CD14-positive monocyte (primary cell): Measurements from ENCODE around the gene SELPLG. TPM values are rescaled to one million over a fixed set of nuclear protein-coding genes. Genes with fewer than 3 reads are reported as not detected.
"Not testable (repeated sequence)": the region's sequence is repeated elsewhere in the genome, so short reads cannot be mapped to it uniquely, and the experiment has no call there.

ENCODE experiments used
- DNase-seq, 3 donors: peaks; one replicate each; pipeline ENCODE4 v3.0.0-alpha.2; 2011 to 2022
- H2AFZ ChIP-seq: 2 replicates; pipeline ENCODE4 v1.6.0; 2012; ENCODE audit warnings: mild to moderate bottlenecking, low read depth, low read length, inconsistent platforms; ENCODE audit not compliant: insufficient read depth, poor library complexity, severe bottlenecking
- H3K27ac ChIP-seq, 2 donors: 1 replicate in 1 of 2; 2 replicates in 1 of 2; pipeline ENCODE4 v1.5.1; 2012 to 2013; ENCODE audit warnings: low read length in 2 of 2, control low read depth in 1 of 2, inconsistent platforms in 1 of 2, low read depth in 1 of 2, mild to moderate bottlenecking in 1 of 2
- H3K27me3 ChIP-seq, 2 donors: one replicate each; pipeline versions ENCODE4 v1.6.0 to v1.6.1; 2011 to 2013; ENCODE audit warnings: low read length in 2 of 2; ENCODE audit not compliant: control insufficient read depth in 2 of 2, insufficient read depth in 2 of 2
- H3K36me3 ChIP-seq, 2 donors: replicated peaks in 1 of 2; 1 replicate in 1 of 2; 2 replicates in 1 of 2; pipeline versions ENCODE4 v1.5.1 to v1.6.1; 2012 to 2013; ENCODE audit warnings: low read length in 2 of 2, control low read depth in 1 of 2, inconsistent platforms in 1 of 2, mild to moderate bottlenecking in 1 of 2; ENCODE audit not compliant: insufficient read depth in 2 of 2, control insufficient read depth in 1 of 2
- H3K4me1 ChIP-seq, 2 donors: 1 replicate in 1 of 2; 2 replicates in 1 of 2; pipeline versions ENCODE4 v1.5.1 to v1.6.1; 2012 to 2013; ENCODE audit warnings: low read length in 2 of 2, control low read depth in 1 of 2, inconsistent platforms in 1 of 2, mild to moderate bottlenecking in 1 of 2, moderate library complexity in 1 of 2; ENCODE audit not compliant: insufficient read depth in 2 of 2, control insufficient read depth in 1 of 2
- H3K4me2 ChIP-seq: replicated peaks from 2 replicates; pipeline ENCODE3; 2012; ENCODE audit warnings: low read length, moderate library complexity, mild to moderate bottlenecking; ENCODE audit not compliant: poor library complexity, severe bottlenecking; ENCODE audit errors: extremely low read depth
- H3K4me3 ChIP-seq, 3 experiments: fragments of 200-600 bp in 1 of 3; sonication (generic) in 1 of 3; replicated peaks in 1 of 3; 1 replicate in 2 of 3; 2 replicates in 1 of 3; pipeline ENCODE4 v1.5.1; 2011 to 2013; ENCODE audit warnings: low read length in 3 of 3, mild to moderate bottlenecking in 3 of 3, control low read depth in 2 of 3, low read depth in 2 of 3, inconsistent platforms in 1 of 3, moderate library complexity in 1 of 3
- H3K79me2 ChIP-seq: 2 replicates; pipeline ENCODE4 v1.6.0; 2012; ENCODE audit warnings: mild to moderate bottlenecking, control low read depth, inconsistent platforms, low read length, moderate library complexity; ENCODE audit not compliant: insufficient read depth
- H3K9ac ChIP-seq: 2 replicates; pipeline ENCODE4 v1.6.0; 2017; ENCODE audit warnings: low read length, mild to moderate bottlenecking; ENCODE audit not compliant: insufficient read depth, poor library complexity, severe bottlenecking
- H3K9me3 ChIP-seq, 2 donors: replicated peaks in 1 of 2; 1 replicate in 1 of 2; 2 replicates in 1 of 2; pipeline versions ENCODE4 v1.5.1 to v1.6.1; 2012 to 2013; ENCODE audit warnings: low read length in 2 of 2, control low read depth in 1 of 2; ENCODE audit not compliant: control insufficient read depth in 1 of 2, insufficient read depth in 1 of 2
- H4K20me1 ChIP-seq: 2 replicates; pipeline ENCODE4 v1.6.0; 2012; ENCODE audit warnings: mild to moderate bottlenecking, low read length, control low read depth, moderate library complexity; ENCODE audit not compliant: insufficient read depth
- H3K27ac Mint-ChIP-seq, 7 donors: one replicate each; pipeline ENCODE4 v1.8.0; 2020; ENCODE audit warnings: mild to moderate bottlenecking in 7 of 7, mixed read lengths in 7 of 7, moderate library complexity in 6 of 7, inconsistent platforms in 2 of 7
- H3K27me3 Mint-ChIP-seq, 3 donors: one replicate each; pipeline ENCODE4 v1.8.0; 2021 to 2022; ENCODE audit warnings: low read depth in 3 of 3, mild to moderate bottlenecking in 3 of 3, mixed read lengths in 3 of 3, moderate library complexity in 3 of 3, inconsistent platforms in 1 of 3
- H3K36me3 Mint-ChIP-seq, 2 donors: one replicate each; pipeline ENCODE4 v1.8.0; 2020; ENCODE audit warnings: mixed read lengths in 2 of 2, inconsistent platforms in 1 of 2, mild to moderate bottlenecking in 1 of 2
- H3K4me1 Mint-ChIP-seq: one replicate; pipeline ENCODE4 v1.8.0; 2020; ENCODE audit warnings: mild to moderate bottlenecking, mixed read lengths
- H3K4me3 Mint-ChIP-seq, 2 donors: one replicate each; pipeline ENCODE4 v1.8.0; 2020; ENCODE audit warnings: mild to moderate bottlenecking in 2 of 2, mixed read lengths in 2 of 2, moderate library complexity in 1 of 2
- H3K9me3 Mint-ChIP-seq, 7 donors: one replicate each; pipeline ENCODE4 v1.8.0; 2020 to 2022; ENCODE audit warnings: mixed read lengths in 7 of 7, mild to moderate bottlenecking in 6 of 7, moderate library complexity in 6 of 7, inconsistent platforms in 2 of 7
- CTCF ChIP-seq: fragments of 200-600 bp; IDR thresholded peaks from one replicate; pipeline ENCODE4 v1.8.0; 2022; ENCODE audit warnings: antibody characterized with exemption, mild to moderate bottlenecking
- WGBS: methylation state at CpG from one replicate; pipeline ENCODE4 v1.1.5; 2013; ENCODE audit warnings: missing lambda C conversion rate; ENCODE audit not compliant: insufficient coverage; 5-methylcytosine and 5-hydroxymethylcytosine counted together
- intact Hi-C, 2 donors: fragments of 100-400 bp; cut with micrococcal nuclease; formaldehyde crosslinking; loops; one replicate each; pipeline versions ENCODE4 v1.15.0 to v1.15.1; 2023
- polyA plus RNA-seq, 3 donors: library from polyadenylated mRNA; depleted of rRNA in 1 of 3; unstranded in 2 of 3; stranded (reverse) in 1 of 3; fragments of 300-500 nt in 2 of 3; fragments of >200 nt in 1 of 3; fragmentation: Illumina TruSeq in 2 of 3; gene quantifications; 1 replicate in 2 of 3; 2 replicates in 1 of 3; pipeline ENCODE4 v1.2.3, GENCODE V29; 2012 to 2021

The SELPLG gene
- polyA plus RNA-seq, 3 donors, result 193 to 349 (median 247) TPM

GRCh38 chr12:108663324-108664015 is 29.8 kb upstream of the SELPLG start:
- WGBS, result 88% methylated on average over 1 of the region's 4 CpGs
- Histone ChIP-seq H3K36me3 (peaks cover 21 to 39% of the 10 kb centered on the region in 2 donors), H2AFZ (no peak overlapping the region), H3K4me1 (peaks cover 50 to 55% of the 10 kb centered on the region in 2 donors), H3K9ac (no peak overlapping the region), H3K27me3 (no peaks in the 10 kb centered on the region), H4K20me1 (peaks cover 20% of the 10 kb centered on the region), H3K9me3 (no peaks in the 10 kb centered on the region), H3K27ac (peak overlapping the region; percentile 36 to 95), H3K4me3 (no peak overlapping the region), H3K4me2 (peak overlapping the region; percentile 76), H3K79me2 (peaks cover 83% of the 10 kb centered on the region)
- intact Hi-C loops, result loop anchor here in 1 of 2 donors (2.0 to 10.0 kb wide), 3 partner anchors 101 to 291 kb away; partner anchors contain the start of gene ISCU
- Mint-ChIP-seq H3K9me3 (no peaks in the 10 kb centered on the region), H3K4me1 (peaks cover 54% of the 10 kb centered on the region), H3K27me3 (no peaks in the 10 kb centered on the region), H3K4me3 (no peak overlapping the region), H3K27ac (peak overlapping the region; percentile 97 to 99 (median 99)), H3K36me3 (peaks cover 50% of the 10 kb centered on the region in 2 donors)
- DNase-seq, result no peak
- no peak for TF ChIP-seq CTCF

GRCh38 chr12:108658115-108658514 is 24.4 kb upstream of the SELPLG start:
- H3K4me1 Mint-ChIP-seq, H3K27me3 Mint-ChIP-seq, H3K9me3 ChIP-seq, H2AFZ ChIP-seq, H3K27ac Mint-ChIP-seq, H3K9ac ChIP-seq, H3K4me3 Mint-ChIP-seq, H3K27me3 ChIP-seq, H3K9me3 Mint-ChIP-seq, H3K4me3 ChIP-seq, H3K4me2 ChIP-seq, intact Hi-C loops, DNase-seq, H3K4me1 ChIP-seq, H3K27ac ChIP-seq: not testable (repeated sequence)
- Histone ChIP-seq H3K36me3 (peaks cover 57 to 78% of the 10 kb centered on the region in 2 donors), H4K20me1 (peaks cover 34% of the 10 kb centered on the region), H3K79me2 (peaks cover 55% of the 10 kb centered on the region)
- H3K36me3 Mint-ChIP-seq, result peaks cover 64 to 81% of the 10 kb centered on the region in 2 donors
- WGBS, result no CpG with 5 or more reads among the region's 4 CpGs
